Body of pancreas (tissue), 4 donors: ENCODE results near the gene UTP15.

Experiments
- POLR2A ChIP-seq, 3 donors: fragments of 450-650 bp; IDR thresholded peaks; one replicate each; pipeline ENCODE4 v1.6.1; 2016; ENCODE audit warnings: antibody characterized with exemption in 3 of 3, mild to moderate bottlenecking in 2 of 3
- TF ChIP-seq, protein P1 (sequence below), 7 experiments: fragments of 450-650 bp in 4 of 7; fragments of 200-600 bp in 3 of 7; sonication (generic) in 3 of 7; IDR thresholded peaks; one replicate each; pipeline ENCODE4 v1.5.1; 2016 to 2019; ENCODE audit warnings: antibody characterized with exemption in 7 of 7

DNA sequence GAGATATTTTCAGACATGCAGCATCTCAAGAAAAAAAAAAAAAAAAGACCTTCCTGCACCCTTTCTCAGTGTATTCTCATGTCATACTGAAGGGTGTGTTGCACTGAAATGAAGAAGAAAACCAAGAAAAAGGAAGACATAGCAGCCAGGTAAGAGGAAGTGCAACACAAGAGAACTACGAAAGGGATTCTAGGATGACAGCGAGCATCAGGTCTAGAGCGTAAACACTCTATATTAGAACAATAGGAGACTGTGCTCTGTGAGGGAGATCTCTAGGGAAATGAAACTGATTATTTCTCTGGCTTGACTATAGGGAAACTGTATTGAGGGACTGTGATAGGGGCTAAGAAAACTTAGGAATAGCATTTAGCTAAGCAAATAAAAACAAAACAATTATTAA is 37.3 kb upstream of the UTP15 start:
- TF ChIP-seq, protein P1, sequence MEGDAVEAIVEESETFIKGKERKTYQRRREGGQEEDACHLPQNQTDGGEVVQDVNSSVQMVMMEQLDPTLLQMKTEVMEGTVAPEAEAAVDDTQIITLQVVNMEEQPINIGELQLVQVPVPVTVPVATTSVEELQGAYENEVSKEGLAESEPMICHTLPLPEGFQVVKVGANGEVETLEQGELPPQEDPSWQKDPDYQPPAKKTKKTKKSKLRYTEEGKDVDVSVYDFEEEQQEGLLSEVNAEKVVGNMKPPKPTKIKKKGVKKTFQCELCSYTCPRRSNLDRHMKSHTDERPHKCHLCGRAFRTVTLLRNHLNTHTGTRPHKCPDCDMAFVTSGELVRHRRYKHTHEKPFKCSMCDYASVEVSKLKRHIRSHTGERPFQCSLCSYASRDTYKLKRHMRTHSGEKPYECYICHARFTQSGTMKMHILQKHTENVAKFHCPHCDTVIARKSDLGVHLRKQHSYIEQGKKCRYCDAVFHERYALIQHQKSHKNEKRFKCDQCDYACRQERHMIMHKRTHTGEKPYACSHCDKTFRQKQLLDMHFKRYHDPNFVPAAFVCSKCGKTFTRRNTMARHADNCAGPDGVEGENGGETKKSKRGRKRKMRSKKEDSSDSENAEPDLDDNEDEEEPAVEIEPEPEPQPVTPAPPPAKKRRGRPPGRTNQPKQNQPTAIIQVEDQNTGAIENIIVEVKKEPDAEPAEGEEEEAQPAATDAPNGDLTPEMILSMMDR (IDR thresholded peaks at IDR 0.05) = no peak
- TF ChIP-seq POLR2A (IDR thresholded peaks at IDR 0.05) = no peak
